Epithelial cell of esophagus (primary cell): Measurements from ENCODE around the gene CACNB4.

Source experiments
- DNase-seq: peaks from one replicate; pipeline ENCODE4 v3.0.0; 2010; ENCODE audit warnings: low read depth
- H3K4me3 ChIP-seq: 2 replicates; pipeline ENCODE4 v1.5.1; 2011; ENCODE audit warnings: mild to moderate bottlenecking, low read length, control low read depth
- TF ChIP-seq, protein P1 (sequence below): IDR thresholded peaks from 2 replicates; pipeline ENCODE4 v1.5.1; 2011; ENCODE audit warnings: low read depth, mild to moderate bottlenecking, low read length, control low read depth, inconsistent platforms; ENCODE audit not compliant: insufficient read depth; ENCODE audit errors: missing control alignments

Gene CACNB4

GRCh38 chr2:151907286-151908203 is 191.3 kb downstream of the CACNB4 start:
- no peak for DNase-seq
- H3K4me3 ChIP-seq, result no peak overlapping the region
- TF ChIP-seq, protein P1, sequence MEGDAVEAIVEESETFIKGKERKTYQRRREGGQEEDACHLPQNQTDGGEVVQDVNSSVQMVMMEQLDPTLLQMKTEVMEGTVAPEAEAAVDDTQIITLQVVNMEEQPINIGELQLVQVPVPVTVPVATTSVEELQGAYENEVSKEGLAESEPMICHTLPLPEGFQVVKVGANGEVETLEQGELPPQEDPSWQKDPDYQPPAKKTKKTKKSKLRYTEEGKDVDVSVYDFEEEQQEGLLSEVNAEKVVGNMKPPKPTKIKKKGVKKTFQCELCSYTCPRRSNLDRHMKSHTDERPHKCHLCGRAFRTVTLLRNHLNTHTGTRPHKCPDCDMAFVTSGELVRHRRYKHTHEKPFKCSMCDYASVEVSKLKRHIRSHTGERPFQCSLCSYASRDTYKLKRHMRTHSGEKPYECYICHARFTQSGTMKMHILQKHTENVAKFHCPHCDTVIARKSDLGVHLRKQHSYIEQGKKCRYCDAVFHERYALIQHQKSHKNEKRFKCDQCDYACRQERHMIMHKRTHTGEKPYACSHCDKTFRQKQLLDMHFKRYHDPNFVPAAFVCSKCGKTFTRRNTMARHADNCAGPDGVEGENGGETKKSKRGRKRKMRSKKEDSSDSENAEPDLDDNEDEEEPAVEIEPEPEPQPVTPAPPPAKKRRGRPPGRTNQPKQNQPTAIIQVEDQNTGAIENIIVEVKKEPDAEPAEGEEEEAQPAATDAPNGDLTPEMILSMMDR, result no peak

- TF ChIP-seq, protein P1, result no peak
- no peak overlapping the region for H3K4me3 ChIP-seq
- DNase-seq, result no peak
These were observed 192.2 kb downstream of the CACNB4 start for GRCh38 chr2:151906633-151906998.

- TF ChIP-seq, protein P1, result no peak
- no peak for DNase-seq
- H3K4me3 ChIP-seq, result no peak overlapping the region
These were observed 192.7 kb downstream of the CACNB4 start for GRCh38 chr2:151905963-151906632.

DNA sequence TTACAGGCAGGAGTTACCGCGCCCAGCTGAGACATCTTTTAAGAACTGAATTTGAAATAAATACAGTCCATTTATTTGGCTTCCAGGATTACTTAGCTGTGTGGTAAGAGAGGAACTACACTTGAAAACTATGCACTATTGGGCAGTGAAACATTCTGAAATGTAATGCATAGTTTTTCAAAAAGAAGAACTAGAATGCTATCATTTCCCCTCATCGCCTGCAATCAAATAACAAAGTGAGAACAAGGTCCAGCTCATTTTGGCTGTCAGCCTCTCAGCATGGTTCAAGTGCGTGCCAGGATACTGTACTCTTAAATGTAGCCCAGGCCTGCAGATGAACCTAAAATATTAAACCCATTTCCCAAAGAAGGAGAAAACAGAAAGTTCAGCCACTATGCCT is 194.0 kb downstream of the CACNB4 start:
- TF ChIP-seq, protein P1, result no peak
- DNase-seq, result no peak
- no peak overlapping the region for H3K4me3 ChIP-seq

GRCh38 chr2:151904021-151904420 is 194.8 kb downstream of the CACNB4 start:
- DNase-seq, result no peak
- H3K4me3 ChIP-seq, result no peak overlapping the region
- TF ChIP-seq, protein P1, result no peak

DNA sequence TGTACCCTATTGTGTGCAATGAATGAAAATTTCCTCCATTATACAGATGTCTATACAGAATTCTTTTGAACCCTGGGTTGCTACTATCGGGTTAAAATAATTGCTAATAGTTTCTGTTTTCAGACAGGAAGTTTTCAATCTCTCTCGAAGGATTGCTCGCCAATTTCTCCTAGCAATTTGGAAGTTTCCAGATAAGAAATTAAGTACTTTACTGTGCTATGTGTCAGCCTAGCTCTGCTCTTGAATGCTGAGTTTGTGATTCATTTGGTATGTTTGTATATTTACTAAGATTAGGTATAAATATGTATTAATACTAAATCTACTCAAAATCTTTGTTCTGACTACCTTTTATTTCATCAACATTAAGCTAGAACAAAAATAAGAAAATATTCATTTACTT is 196.0 kb downstream of the CACNB4 start:
- DNase-seq, result no peak
- H3K4me3 ChIP-seq, result no peak overlapping the region

More for the DNA sequence above, 196.0 kb downstream of the CACNB4 start:
- TF ChIP-seq, protein P1, result no peak
